IMR-90 (cell line): ENCODE results near the gene CENPP. TPM values are rescaled to one million over a fixed set of nuclear protein-coding genes. Genes with fewer than 3 reads are reported as not detected.

Experiments used
- ATAC-seq: fragments of 200-7000 bp; cut with Tn5 transposase; 2 replicates; pipeline ENCODE4 v1.9.1; 2020; ENCODE audit warnings: low read depth, mild to moderate bottlenecking, moderate library complexity
- BruUV-seq: library from RNA; stranded (reverse); fragments of 400-500 nt; replicated peaks from 2 replicates; lab custom pipeline; 2021; lab: Mats Ljungman, UMichigan
- CTCF ChIA-PET: fragments of 300-600 bp; formaldehyde crosslinking; extraction: SDS; loops from one replicate; lab custom pipeline; 2021; ENCODE audit warnings: antibody characterized with exemption; lab: Yijun Ruan, JAX
- POLR2A ChIA-PET: fragments of 300-600 bp; sonication (Branson Sonifier 250); formaldehyde crosslinking; loops from one replicate; lab custom pipeline; 2022; ENCODE audit warnings: antibody characterized with exemption; ENCODE audit not compliant: unreplicated experiment; lab: Charles Lee
- DNase-seq: peaks from one replicate; pipeline ENCODE4 v3.0.0; 2013
- H2AFZ ChIP-seq: replicated peaks from 2 replicates; pipeline ENCODE3; 2013; ENCODE audit warnings: low read length, mild to moderate bottlenecking; ENCODE audit not compliant: poor library complexity
- H2AK5ac ChIP-seq: 2 replicates; pipeline ENCODE4 v1.6.1; 2013; ENCODE audit warnings: low read depth, low read length, inconsistent platforms
- H2AK9ac ChIP-seq: replicated peaks from 2 replicates; pipeline ENCODE3; 2013; ENCODE audit warnings: mild to moderate bottlenecking, low read depth, low read length, moderate library complexity; ENCODE audit not compliant: poor library complexity
- H2BK120ac ChIP-seq: 2 replicates; pipeline ENCODE4 v1.6.1; 2013; ENCODE audit warnings: low read depth, low read length, inconsistent platforms
- H2BK15ac ChIP-seq: 3 replicates; pipeline ENCODE4 v1.6.1; 2013; ENCODE audit warnings: low read depth, low read length, inconsistent platforms
- H2BK20ac ChIP-seq: 2 replicates; pipeline ENCODE4 v1.6.1; 2013; ENCODE audit warnings: low read depth, mild to moderate bottlenecking, inconsistent platforms, low read length, moderate library complexity
- H2BK5ac ChIP-seq: 2 replicates; pipeline ENCODE4 v1.6.1; 2013; ENCODE audit warnings: mild to moderate bottlenecking, low read depth, low read length, inconsistent platforms; ENCODE audit not compliant: poor library complexity, severe bottlenecking
- H3K14ac ChIP-seq: replicated peaks from 2 replicates; pipeline ENCODE4 v1.6.1; 2013; ENCODE audit warnings: low read depth, low read length, inconsistent platforms
- H3K18ac ChIP-seq: 2 replicates; pipeline ENCODE4 v1.6.1; 2013; ENCODE audit warnings: low read depth, low read length, control low read depth
- H3K23ac ChIP-seq: 2 replicates; pipeline ENCODE4 v1.6.1; 2013; ENCODE audit warnings: low read depth, low read length, inconsistent platforms
- H3K27ac ChIP-seq: 2 replicates; pipeline ENCODE4 v1.5.1; 2013; ENCODE audit warnings: mild to moderate bottlenecking, control low read depth, low read length; ENCODE audit not compliant: insufficient read depth
- H3K27me3 ChIP-seq: 2 replicates; pipeline ENCODE4 v1.6.1; 2013; ENCODE audit warnings: low read length; ENCODE audit not compliant: control insufficient read depth, insufficient read depth
- H3K36me3 ChIP-seq: 2 replicates; pipeline ENCODE4 v1.6.1; 2013; ENCODE audit warnings: low read length, mixed read lengths; ENCODE audit not compliant: control insufficient read depth, insufficient read depth
- H3K4ac ChIP-seq: 2 replicates; pipeline ENCODE4 v1.6.1; 2013; ENCODE audit warnings: low read depth, low read length, inconsistent platforms
- H3K4me1 ChIP-seq: 2 replicates; pipeline ENCODE4 v1.6.1; 2013; ENCODE audit warnings: low read length, mixed read lengths; ENCODE audit not compliant: control insufficient read depth, insufficient read depth
- H3K4me2 ChIP-seq: 2 replicates; pipeline ENCODE4 v1.6.1; 2013; ENCODE audit warnings: low read depth, mild to moderate bottlenecking, control low read depth, low read length, moderate library complexity
- H3K4me3 ChIP-seq: 2 replicates; pipeline ENCODE4 v1.5.1; 2013; ENCODE audit warnings: low read depth, mild to moderate bottlenecking, control low read depth, low read length, moderate library complexity; ENCODE audit not compliant: insufficient read depth
- H3K56ac ChIP-seq: 2 replicates; pipeline ENCODE4 v1.6.1; 2013; ENCODE audit warnings: low read length, inconsistent platforms; ENCODE audit not compliant: insufficient read depth; ENCODE audit errors: extremely low read depth
- H3K79me1 ChIP-seq, 2 experiments: 2 replicates each; pipeline ENCODE4 v1.6.1; 2013; ENCODE audit warnings: low read length in 2 of 2, inconsistent platforms in 1 of 2, low read depth in 1 of 2
- H3K9ac ChIP-seq: 2 replicates; pipeline ENCODE4 v1.6.1; 2013; ENCODE audit warnings: low read depth, low read length, control low read depth
- H3K9me1 ChIP-seq: 2 replicates; pipeline ENCODE4 v1.6.1; 2013; ENCODE audit warnings: low read length, inconsistent platforms; ENCODE audit not compliant: insufficient read depth
- H3K9me3 ChIP-seq: 2 replicates; pipeline ENCODE4 v1.6.1; 2013; ENCODE audit warnings: low read length; ENCODE audit not compliant: control insufficient read depth, insufficient read depth
- H4K20me1 ChIP-seq: 2 replicates; pipeline ENCODE4 v1.6.1; 2013; ENCODE audit warnings: low read length, inconsistent platforms; ENCODE audit not compliant: insufficient read depth
- H4K5ac ChIP-seq: 2 replicates; pipeline ENCODE4 v1.6.1; 2013; ENCODE audit warnings: mild to moderate bottlenecking, low read depth, low read length, control low read depth
- H4K8ac ChIP-seq, 2 experiments: 2 replicates each; pipeline ENCODE4 v1.6.1; 2013; ENCODE audit warnings: low read depth in 2 of 2, low read length in 2 of 2, control low read depth in 1 of 2, inconsistent platforms in 1 of 2
- H4K91ac ChIP-seq: 2 replicates; pipeline ENCODE4 v1.6.1; 2013; ENCODE audit warnings: low read depth, low read length, inconsistent platforms; ENCODE audit not compliant: insufficient read depth
- BHLHE40 ChIP-seq: fragments of 150-350 bp; IDR thresholded peaks from 2 replicates; pipeline ENCODE4 v1.6.1; 2016; ENCODE audit warnings: mild to moderate bottlenecking, low read depth, low read length
- CEBPB ChIP-seq: IDR thresholded peaks from 2 replicates; pipeline ENCODE4 v1.6.1; 2012; ENCODE audit warnings: low read depth, low read length, improper control_type of control experiment
- CHD1 ChIP-seq: IDR thresholded peaks from 2 replicates; pipeline ENCODE4 v1.6.1; 2012; ENCODE audit warnings: low read depth, low read length, improper control_type of control experiment
- CTCF ChIP-seq: conservative IDR thresholded peaks from 2 replicates; pipeline ENCODE4 v1.5.1; 2012; ENCODE audit warnings: mild to moderate bottlenecking, low read depth, low read length, improper control_type of control experiment
- ELK1 ChIP-seq: fragments of 150-350 bp; IDR thresholded peaks from 2 replicates; pipeline ENCODE4 v1.6.1; 2016; ENCODE audit warnings: low read depth, mild to moderate bottlenecking, low read length, moderate library complexity, borderline replicate concordance
- FOS ChIP-seq: fragments of 150-350 bp; IDR thresholded peaks from 2 replicates; pipeline ENCODE4 v1.6.1; 2016; ENCODE audit warnings: low read depth, low read length
- MAFK ChIP-seq: IDR thresholded peaks from 2 replicates; pipeline ENCODE4 v1.6.1; 2012; ENCODE audit warnings: low read depth, low read length, improper control_type of control experiment
- MAZ ChIP-seq: IDR thresholded peaks from 2 replicates; pipeline ENCODE4 v1.6.1; 2012; ENCODE audit warnings: low read depth, mild to moderate bottlenecking, low read length, improper control_type of control experiment, moderate library complexity, borderline replicate concordance
- MXI1 ChIP-seq: IDR thresholded peaks from 2 replicates; pipeline ENCODE4 v1.6.1; 2012; ENCODE audit warnings: low read depth, mild to moderate bottlenecking, low read length, moderate library complexity, borderline replicate concordance
- NFE2L2 ChIP-seq: fragments of 150-350 bp; IDR thresholded peaks from 2 replicates; pipeline ENCODE4 v1.6.1; 2016; ENCODE audit warnings: low read depth, mild to moderate bottlenecking, low read length
- POLR2A ChIP-seq: IDR thresholded peaks from 2 replicates; pipeline ENCODE4 v1.6.1; 2012; ENCODE audit warnings: mild to moderate bottlenecking, low read depth, low read length
- RCOR1 ChIP-seq: IDR thresholded peaks from 2 replicates; pipeline ENCODE4 v1.6.1; 2012; ENCODE audit warnings: mild to moderate bottlenecking, low read length, improper control_type of control experiment; ENCODE audit not compliant: insufficient replicate concordance
- SMC3 ChIP-seq: fragments of 150-350 bp; IDR thresholded peaks from 2 replicates; pipeline ENCODE4 v1.6.1; 2016; ENCODE audit warnings: low read depth, mild to moderate bottlenecking, antibody characterized with exemption, low read length, moderate library complexity
- USF2 ChIP-seq: fragments of 150-350 bp; IDR thresholded peaks from 2 replicates; pipeline ENCODE4 v1.6.1; 2017; ENCODE audit warnings: mild to moderate bottlenecking, antibody characterized with exemption, low read length, low read depth
- WGBS, 2 experiments: methylation state at CpG; one replicate each; pipeline versions ENCODE4 v1.1.5 to v1.1.7; 2013; ENCODE audit warnings: missing lambda C conversion rate in 2 of 2; ENCODE audit not compliant: insufficient read length in 1 of 2; ENCODE audit errors: extremely low coverage in 2 of 2; 5-methylcytosine and 5-hydroxymethylcytosine counted together
- dilution Hi-C: fragments of 300-500 bp; cut with HindIII; formaldehyde crosslinking; loops from one replicate; pipeline ENCODE4 v1.14.3; 2018; ENCODE audit warnings: low sequenced_read_pairs; ENCODE audit not compliant: unreplicated experiment
- in situ Hi-C: fragments of 300-500 bp; cut with MboI; formaldehyde crosslinking; loops from 3 replicates; pipeline ENCODE4 v1.14.3; 2019; ENCODE audit warnings: low sequenced_read_pairs, inconsistent platforms, mixed read lengths
- intact Hi-C: fragments of 100-400 bp; cut with micrococcal nuclease; formaldehyde crosslinking; loops from 2 replicates; pipeline ENCODE4 v1.10.0; 2022
- polyA plus RNA-seq, 3 experiments: library from polyadenylated mRNA; depleted of rRNA; stranded (reverse); fragments of >200 nt; gene quantifications; 2 replicates each; pipeline ENCODE4 v1.2.3, GENCODE V29; 2012; ENCODE audit warnings: low replicate concordance in 1 of 3
- total RNA-seq: library from RNA; depleted of rRNA; stranded (reverse); fragments of >200 nt; gene quantifications from 2 replicates; pipeline ENCODE4 v1.2.3, GENCODE V29; 2012

The CENPP gene
- total and polyA plus RNA-seq, 2 of the 4 experiments (the other 2 are of a cell fraction): 1.4 to 2.0 TPM

- DNase-seq (no peak), ATAC-seq (peak; percentile 35)
- H3K27me3 ChIP-seq: no peaks in the 10 kb centered on the region
- intact Hi-C loops: no loop called here
- 0 out of 2 replicates have a peak, but pooled peaks cover 6% of the 10 kb centered on the region for H3K9me1 ChIP-seq
- dilution Hi-C loops: no loop called here
- no peak overlapping the region for H3K18ac ChIP-seq
- no peak overlapping the region for H3K4ac ChIP-seq
- no peak overlapping the region for H4K5ac ChIP-seq
- H2AFZ ChIP-seq: no peak overlapping the region
- no peak overlapping the region for H3K56ac ChIP-seq
- no CpG with 5 or more reads among the region's 6 CpGs for WGBS, 2 experiments
- H2BK20ac ChIP-seq: no peak overlapping the region
- no peak overlapping the region; a peak in 1 of 4 replicates for H4K8ac ChIP-seq
- H3K4me1 ChIP-seq: peaks cover 3% of the 10 kb centered on the region
- H3K9ac ChIP-seq: no peak overlapping the region
- H2AK5ac ChIP-seq: no peak overlapping the region
- H3K4me2 ChIP-seq: no peak overlapping the region
- H2BK5ac ChIP-seq: peak overlapping the region; percentile 63
- in situ Hi-C loops: no loop called here
- no peak overlapping the region for H2AK9ac ChIP-seq
- ChIA-PET CTCF (no interaction called here), POLR2A (no interaction called here)
- no peaks in the 10 kb centered on the region; the same call in 1 of the 2 replicates for H4K20me1 ChIP-seq
- H3K27ac ChIP-seq: no peak overlapping the region
- H4K91ac ChIP-seq: no peak overlapping the region
- H2BK120ac ChIP-seq: no peak overlapping the region
- H3K79me1 ChIP-seq: peaks cover 15 to 34% of the 10 kb centered on the region in 2 experiments
- no peak overlapping the region for H3K4me3 ChIP-seq
- H3K23ac ChIP-seq: no peak overlapping the region
- no peak for TF ChIP-seq NFE2L2
- no peak for TF ChIP-seq CHD1
- TF ChIP-seq SMC3: no peak
- no peak for TF ChIP-seq CTCF
- no peak for TF ChIP-seq FOS
- TF ChIP-seq USF2: no peak
- TF ChIP-seq MAZ: no peak
- TF ChIP-seq ELK1: no peak
- no peak for TF ChIP-seq RCOR1
- no peak for TF ChIP-seq MXI1
- TF ChIP-seq CEBPB: no peak
- TF ChIP-seq POLR2A: no peak
- no peak for TF ChIP-seq MAFK
- TF ChIP-seq BHLHE40: no peak
- BruUV-seq: no TSS peak
- peaks cover 38% of the 10 kb centered on the region for H3K36me3 ChIP-seq
- H3K9me3 ChIP-seq: no peaks in the 10 kb centered on the region
- H3K14ac ChIP-seq: no peak overlapping the region
- H2BK15ac ChIP-seq: no peak overlapping the region
Observed at GRCh38 chr9:92312887-92313623, 12.7 kb upstream of the CENPP start.
